ENCODE measurements around the gene ERF.
A peak's percentile ranks its signal among the peaks of the same experiment; 100 is the strongest.

ERF gene

GRCh38 chr19:42288387-42288786, 33.5 kb upstream of the ERF start:
- in situ Hi-C loops (cut with MboI; ENCODE audit: low pct_unique_long_range_greater_than_20kb, low sequenced_read_pairs) = no loop called here
- peak; percentile 21 for DNase-seq

GRCh38 chr19:42287827-42288107, 32.8 kb upstream of the ERF start:
- in situ Hi-C loops (cut with MboI; ENCODE audit: low pct_unique_long_range_greater_than_20kb, low sequenced_read_pairs) = no loop called here

GRCh38 chr19:42287017-42287826, 32.3 kb upstream of the ERF start:
- in situ Hi-C loops (cut with MboI; ENCODE audit: low pct_unique_long_range_greater_than_20kb, low sequenced_read_pairs) = no loop called here
- no peak for DNase-seq

More at GRCh38 chr19:42287827-42288107, 32.8 kb upstream of the ERF start:
- no peak for DNase-seq

- in situ Hi-C loops (cut with MboI; ENCODE audit: low pct_unique_long_range_greater_than_20kb, low sequenced_read_pairs) = no loop called here
- DNase-seq = peak; percentile 82
These were observed 31.6 kb upstream of the ERF start for GRCh38 chr19:42286349-42287016.

GRCh38 chr19:42285988-42286348, 31.0 kb upstream of the ERF start:
- in situ Hi-C loops (cut with MboI; ENCODE audit: low pct_unique_long_range_greater_than_20kb, low sequenced_read_pairs) = no loop called here
- no peak for DNase-seq

GRCh38 chr19:42285541-42285941, 30.6 kb upstream of the ERF start:
- DNase-seq = peak; percentile 48
- in situ Hi-C loops (cut with MboI; ENCODE audit: low pct_unique_long_range_greater_than_20kb, low sequenced_read_pairs) = no loop called here

- in situ Hi-C loops (cut with MboI; ENCODE audit: low pct_unique_long_range_greater_than_20kb, low sequenced_read_pairs) = no loop called here
- peak; percentile 34 for DNase-seq
These were observed 29.8 kb upstream of the ERF start for GRCh38 chr19:42284591-42285341.

- peak; percentile 26 for DNase-seq
- in situ Hi-C loops (cut with MboI; ENCODE audit: low pct_unique_long_range_greater_than_20kb, low sequenced_read_pairs) = no loop called here
These were observed 29.2 kb upstream of the ERF start for GRCh38 chr19:42284066-42284501.

GRCh38 chr19:42283188-42284065, 28.5 kb upstream of the ERF start:
- in situ Hi-C loops (cut with MboI; ENCODE audit: low pct_unique_long_range_greater_than_20kb, low sequenced_read_pairs) = no loop called here

GRCh38 chr19:42282819-42283187, 27.9 kb upstream of the ERF start:
- peak; percentile 7 for DNase-seq
- in situ Hi-C loops (cut with MboI; ENCODE audit: low pct_unique_long_range_greater_than_20kb, low sequenced_read_pairs) = no loop called here

More at GRCh38 chr19:42283188-42284065, 28.5 kb upstream of the ERF start:
- DNase-seq = peak; percentile 82

- no peak for DNase-seq
- in situ Hi-C loops (cut with MboI; ENCODE audit: low pct_unique_long_range_greater_than_20kb, low sequenced_read_pairs) = no loop called here
These were observed 27.2 kb upstream of the ERF start for GRCh38 chr19:42281827-42282762.

- in situ Hi-C loops (cut with MboI; ENCODE audit: low pct_unique_long_range_greater_than_20kb, low sequenced_read_pairs) = no loop called here
- peak; percentile 20 for DNase-seq
These were observed 26.4 kb upstream of the ERF start for GRCh38 chr19:42281146-42281826.

- in situ Hi-C loops (cut with MboI; ENCODE audit: low pct_unique_long_range_greater_than_20kb, low sequenced_read_pairs) = no loop called here
- DNase-seq = no peak
These were observed 25.9 kb upstream of the ERF start for GRCh38 chr19:42280815-42281145.

- peak; percentile 81 for DNase-seq
- in situ Hi-C loops (cut with MboI; ENCODE audit: low pct_unique_long_range_greater_than_20kb, low sequenced_read_pairs) = no loop called here
These were observed 25.2 kb upstream of the ERF start for GRCh38 chr19:42279902-42280814.

- in situ Hi-C loops (cut with MboI; ENCODE audit: low pct_unique_long_range_greater_than_20kb, low sequenced_read_pairs) = no loop called here
- no peak for DNase-seq
These were observed 24.4 kb upstream of the ERF start for GRCh38 chr19:42279155-42279901.

GRCh38 chr19:42278452-42279154, 23.7 kb upstream of the ERF start:
- no peak for DNase-seq
- in situ Hi-C loops (cut with MboI; ENCODE audit: low pct_unique_long_range_greater_than_20kb, low sequenced_read_pairs) = no loop called here
